Effector CD8-positive, alpha-beta T cell (primary cell): ENCODE results near the gene MRPL45.

Source experiments
- DNase-seq: peaks from one replicate; lab custom pipeline; 2025; lab: John Stamatoyannopoulos, UW

The MRPL45 gene

DNA sequence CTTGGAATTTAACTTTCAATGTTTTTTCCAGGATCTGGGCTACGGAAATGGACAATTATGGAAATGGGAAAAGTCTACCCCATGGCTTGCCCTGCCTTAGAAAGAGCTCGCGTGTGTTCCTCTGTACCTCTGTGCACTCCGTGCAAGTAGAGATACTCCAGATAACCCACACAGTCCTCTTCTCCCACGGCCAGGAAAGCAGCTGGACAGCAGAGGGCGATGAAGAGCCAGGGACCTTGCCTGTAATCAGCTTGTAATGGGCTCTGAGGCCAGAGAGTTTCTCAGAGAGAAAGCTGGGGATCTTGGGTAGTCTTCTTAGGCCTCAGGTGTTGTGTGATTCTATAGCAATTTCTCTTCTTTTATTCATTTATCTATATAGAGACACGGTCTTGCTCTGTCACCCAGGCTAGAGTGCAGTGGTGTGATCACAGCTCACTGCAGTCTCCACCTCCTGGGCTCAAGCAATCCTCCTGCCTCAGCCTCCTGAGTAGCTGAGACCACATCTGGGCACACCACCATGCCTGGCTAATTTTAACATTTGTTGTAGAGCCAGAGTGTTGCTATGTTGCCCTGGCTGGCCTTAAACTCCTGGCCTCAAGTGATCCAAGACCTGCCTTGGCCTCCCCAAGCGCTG lies 52.2 kb downstream of the MRPL45 start:
- DNase-seq, result peak; percentile 73

DNA sequence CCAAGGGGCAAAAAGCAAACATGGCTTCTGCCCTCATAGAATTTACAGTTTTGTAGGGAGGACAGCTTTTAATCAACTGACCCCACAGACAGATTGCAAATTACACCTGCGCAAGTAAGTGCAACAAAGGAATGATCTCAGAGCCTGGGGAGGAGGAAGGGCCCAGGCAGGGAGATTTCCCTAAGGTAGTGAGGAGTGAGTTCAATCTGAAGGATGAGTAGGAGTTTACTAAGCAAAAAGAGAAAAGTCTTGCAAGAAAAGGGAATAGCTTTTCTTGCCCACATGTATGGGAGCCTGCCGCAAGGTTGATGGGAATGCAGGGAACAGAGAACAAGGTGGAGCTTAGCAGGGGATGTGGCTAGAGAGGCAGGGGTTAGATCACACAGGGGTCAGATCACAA lies 53.1 kb downstream of the MRPL45 start:
- no peak for DNase-seq

DNA sequence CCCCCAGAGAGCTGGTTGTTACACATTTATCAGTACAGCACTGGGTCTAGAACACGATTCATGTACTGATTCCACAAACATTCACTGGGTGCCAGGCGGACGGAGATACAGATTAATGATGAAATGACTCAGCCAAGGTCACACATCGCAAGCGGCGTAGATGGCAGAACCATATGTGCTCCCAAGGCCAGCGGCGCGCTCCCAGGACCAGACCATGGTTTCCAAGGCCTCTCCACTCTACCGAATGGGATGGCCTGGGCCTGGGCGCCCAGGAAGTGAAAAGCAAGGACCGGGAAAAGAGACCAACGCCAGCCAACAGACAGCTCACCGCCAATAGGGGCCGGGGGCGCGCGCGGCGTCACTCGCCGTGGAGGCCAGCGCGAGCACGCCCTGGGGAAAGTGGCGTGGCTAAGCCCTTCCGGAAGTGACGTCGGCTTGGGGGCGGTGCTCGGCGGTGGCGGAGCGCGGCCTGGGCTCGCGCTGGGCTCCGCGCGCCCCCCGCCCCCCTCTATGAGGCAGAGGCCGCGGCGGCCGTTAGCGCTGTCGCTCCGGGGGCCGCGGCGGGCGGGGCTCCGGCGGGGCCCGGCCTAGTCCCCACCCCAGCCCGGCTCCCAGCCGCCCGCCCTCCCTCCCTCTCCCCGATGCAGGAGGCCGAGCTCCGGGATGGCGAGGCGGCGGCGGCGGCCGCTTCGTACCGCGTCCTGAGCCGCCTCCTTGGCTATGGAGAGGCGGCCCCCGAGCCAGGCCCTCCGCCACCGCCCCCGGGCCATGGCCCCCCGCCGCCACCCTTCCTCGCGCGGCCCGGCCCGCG lies 54.6 kb downstream of the MRPL45 start, which contains the start of gene SOCS7:
TSS of gene SOCS7 (plus strand) at position 433 of the 811 bp plus-strand sequence. CDS start at position 642, 209 bp downstream.
- peak; percentile 84 for DNase-seq

DNA sequence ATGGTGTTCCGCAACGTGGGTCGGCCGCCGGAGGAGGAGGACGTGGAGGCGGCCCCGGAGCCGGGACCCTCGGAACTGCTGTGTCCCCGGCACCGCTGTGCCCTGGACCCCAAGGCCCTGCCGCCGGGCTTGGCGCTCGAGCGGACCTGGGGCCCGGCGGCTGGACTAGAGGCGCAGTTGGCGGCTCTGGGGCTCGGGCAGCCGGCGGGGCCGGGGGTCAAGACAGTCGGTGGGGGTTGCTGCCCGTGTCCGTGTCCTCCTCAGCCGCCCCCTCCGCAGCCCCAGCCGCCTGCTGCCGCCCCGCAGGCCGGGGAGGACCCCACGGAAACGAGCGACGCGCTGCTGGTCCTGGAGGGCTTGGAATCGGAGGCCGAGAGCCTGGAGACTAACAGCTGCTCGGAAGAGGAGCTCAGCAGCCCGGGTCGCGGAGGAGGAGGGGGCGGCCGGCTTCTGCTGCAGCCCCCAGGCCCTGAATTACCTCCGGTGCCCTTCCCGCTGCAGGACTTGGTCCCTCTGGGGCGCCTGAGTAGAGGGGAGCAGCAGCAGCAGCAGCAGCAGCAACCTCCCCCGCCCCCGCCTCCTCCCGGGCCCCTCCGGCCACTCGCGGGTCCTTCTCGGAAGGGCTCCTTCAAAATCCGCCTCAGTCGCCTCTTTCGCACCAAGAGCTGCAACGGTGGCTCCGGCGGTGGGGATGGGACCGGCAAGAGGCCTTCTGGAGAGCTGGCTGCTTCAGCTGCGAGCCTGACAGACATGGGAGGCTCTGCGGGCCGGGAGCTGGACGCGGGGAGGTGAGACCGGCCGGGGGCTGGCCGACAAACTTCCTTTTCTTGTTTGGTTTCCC lies 55.5 kb downstream of the MRPL45 start:
- no peak for DNase-seq

DNA sequence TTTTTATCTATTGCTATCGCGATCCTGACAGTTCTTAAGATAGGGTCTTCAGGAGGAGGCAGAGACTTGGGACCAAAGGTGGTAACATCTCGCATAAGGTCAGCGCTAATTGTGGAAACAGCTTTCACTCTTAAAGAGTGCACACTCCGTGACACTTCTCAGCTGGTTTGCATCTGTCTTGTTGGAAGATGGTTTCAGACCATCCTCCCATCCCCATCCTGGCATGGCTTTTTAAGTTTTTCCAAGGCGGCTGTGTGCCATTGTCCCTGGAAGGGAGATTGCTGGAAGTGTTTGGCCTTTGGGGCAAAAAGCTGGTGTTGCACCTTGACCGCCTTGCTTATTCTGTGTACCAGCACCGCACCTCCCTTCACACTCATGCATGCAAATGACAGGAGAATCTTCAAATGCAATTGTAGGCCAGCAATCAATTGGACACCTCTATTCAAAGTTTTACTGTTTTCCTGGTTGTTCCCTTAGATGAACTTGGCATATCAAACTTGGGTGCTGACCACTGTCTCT lies 56.2 kb downstream of the MRPL45 start:
- no peak for DNase-seq

DNA sequence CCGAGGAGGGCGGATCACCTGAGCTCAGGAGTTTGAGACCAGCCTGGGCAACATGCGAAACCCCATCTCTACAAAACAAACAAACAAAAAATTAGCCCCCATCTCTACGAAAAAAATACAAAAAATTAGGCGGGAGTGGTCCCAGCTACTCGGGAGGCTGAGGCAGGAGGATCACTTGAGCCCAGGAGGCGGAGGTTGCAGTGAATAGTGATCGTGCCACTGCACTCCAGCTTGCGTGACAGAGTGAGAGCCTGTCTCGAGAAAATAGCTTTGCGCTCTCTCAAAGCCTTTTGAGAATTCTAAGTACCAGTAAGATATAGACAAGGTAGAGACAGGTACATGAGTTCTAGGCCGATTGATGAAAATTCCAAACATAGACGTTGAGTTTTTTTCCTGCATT lies 56.7 kb downstream of the MRPL45 start:
- DNase-seq, result no peak

DNA sequence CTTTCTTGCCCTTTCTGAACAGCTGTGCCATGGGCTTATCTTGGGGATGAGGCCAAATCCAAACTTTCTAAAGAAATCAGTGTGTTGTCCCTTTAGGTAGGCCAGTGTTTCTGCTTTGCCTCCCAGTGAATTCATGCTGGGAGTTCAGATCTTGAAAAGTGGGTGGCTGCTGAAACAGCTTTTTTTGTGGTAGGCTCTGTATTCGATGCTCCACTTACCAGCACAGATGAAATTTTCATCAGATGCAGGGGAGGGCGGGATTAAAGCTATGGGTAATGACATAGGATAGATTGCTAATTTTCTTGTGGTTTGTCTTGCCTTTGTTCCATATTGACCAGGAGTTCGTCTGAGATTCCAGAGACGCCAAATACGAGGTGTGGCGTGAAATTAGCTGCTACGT lies 57.5 kb downstream of the MRPL45 start:
- DNase-seq, result no peak

DNA sequence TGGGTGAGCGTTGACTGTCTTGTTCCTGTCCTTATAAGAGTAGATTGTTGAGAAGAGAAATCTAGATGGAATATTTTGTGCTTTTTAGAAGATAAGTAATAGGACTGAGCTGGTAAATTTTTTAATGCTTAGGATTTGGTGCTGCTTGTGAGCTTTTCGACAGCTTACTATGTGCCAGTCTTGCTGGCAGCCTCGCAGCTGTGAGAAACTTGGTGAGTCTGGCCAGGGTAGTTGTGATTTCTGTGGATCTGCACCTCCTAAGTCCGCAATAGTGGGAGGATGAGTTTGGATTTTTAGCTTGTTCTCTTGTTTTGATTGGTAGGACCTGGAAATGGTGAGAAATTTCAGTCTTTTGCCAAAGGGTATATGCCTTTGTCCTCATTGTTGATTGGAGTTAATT lies 58.3 kb downstream of the MRPL45 start:
- no peak for DNase-seq

DNA sequence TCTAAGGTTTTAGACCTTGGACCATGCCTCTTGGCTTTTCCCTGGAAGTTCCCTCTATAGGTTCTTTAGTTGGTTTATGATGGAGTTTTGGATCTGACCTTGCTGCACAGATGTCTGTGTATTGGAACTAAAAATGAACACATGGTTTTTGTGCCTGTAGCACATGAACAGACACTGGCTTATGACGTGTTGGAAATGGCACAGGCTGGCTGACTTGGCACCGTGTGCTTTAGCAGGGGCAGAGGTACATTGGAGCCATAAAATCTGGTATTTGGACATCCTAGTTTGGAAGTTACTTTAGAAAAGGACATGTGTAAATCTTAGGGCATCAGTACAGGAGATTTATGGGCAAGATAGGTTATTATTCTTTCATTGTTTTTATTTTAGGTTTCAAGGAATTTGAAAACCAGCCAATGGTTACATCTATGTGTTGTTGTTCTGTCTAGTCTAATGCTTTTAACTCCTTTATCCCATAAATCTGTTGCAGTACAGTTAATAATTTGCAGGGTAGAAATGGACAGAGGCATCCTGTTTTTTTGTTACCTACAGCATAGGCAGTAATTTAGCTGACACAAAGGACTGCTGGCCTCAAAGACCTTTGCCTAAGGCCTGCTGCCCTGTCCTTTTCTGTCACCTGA lies 60.6 kb downstream of the MRPL45 start:
- DNase-seq, result no peak

DNA sequence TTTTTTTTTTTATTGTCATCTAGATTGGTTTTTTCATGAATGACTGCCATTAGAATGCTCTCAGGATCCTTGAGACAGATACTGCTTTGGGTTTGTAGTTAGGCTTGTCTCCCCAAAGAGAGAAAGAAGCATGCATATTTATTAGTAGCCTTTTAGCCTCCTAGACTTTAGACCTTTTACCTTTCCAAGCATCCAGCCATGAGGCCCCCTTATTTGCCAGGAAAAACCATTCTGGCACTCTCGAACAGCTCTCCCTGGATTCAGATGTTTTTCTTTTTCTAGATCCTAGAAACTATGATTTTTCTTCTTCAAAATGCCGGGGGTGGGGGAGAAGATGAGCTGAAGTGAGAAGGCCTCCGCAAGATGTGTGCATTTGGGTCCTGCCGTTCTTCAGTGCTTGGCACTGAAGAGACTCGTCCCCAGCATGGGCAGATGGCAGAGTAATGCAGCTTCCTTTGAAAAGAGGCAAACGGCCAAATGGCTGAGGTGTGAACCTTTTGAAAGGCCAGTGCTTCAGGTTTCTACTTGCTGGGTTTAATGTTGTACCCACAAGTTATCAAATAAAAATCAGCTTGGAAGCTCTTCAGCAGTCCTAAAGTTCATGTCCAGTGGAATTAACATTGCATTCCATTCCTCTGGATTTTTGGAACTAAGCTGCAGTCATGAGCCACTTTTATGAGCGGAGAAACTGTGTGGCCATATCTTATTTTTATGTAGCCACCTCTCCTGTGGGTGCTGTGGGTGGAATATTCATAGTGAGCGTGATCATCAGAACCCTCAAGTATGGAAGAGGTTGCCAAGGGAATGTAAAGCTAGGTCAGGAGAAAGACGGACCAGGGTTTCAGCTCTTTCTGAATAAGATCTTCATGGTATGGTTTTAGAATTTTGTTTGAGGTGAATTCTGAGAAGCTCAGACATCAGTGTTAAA lies 61.9 kb downstream of the MRPL45 start:
- DNase-seq, result no peak

DNA sequence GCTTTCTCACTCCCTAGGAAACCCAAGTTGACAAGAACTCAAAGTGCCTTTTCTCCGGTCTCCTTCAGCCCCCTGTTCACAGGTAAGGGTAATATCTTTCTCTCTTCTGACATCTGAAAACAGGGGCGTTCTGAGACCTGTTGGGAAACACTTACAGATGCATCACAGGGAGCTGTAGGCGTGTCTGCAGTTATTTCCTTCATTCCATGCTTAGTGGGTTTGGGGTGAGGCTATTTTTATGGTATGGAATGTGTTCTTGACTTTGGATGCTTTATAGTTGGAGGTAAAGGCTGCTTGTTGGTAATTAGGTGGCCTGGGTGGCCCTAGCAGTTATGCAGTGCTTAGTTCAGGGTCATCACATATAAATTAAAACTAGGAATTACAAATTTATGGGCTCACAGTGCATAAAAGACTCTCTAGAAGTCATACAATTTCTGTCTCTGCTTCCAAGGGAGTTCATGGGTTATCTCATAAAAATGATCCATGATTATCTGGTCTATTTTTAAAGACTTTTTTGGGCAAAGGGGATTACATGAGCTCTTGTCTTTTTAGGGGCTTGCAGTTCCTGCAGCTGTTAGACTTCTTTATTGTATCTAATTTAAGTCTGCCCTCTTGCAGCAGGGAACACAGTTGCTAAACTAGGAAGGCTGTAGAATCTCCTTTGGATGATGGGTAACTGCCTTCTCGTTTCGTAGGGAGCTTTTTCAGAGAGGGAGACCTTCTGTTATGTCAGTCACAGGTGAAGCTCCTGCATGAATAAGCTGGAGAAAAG lies 64.9 kb downstream of the MRPL45 start:
- no peak for DNase-seq

DNA sequence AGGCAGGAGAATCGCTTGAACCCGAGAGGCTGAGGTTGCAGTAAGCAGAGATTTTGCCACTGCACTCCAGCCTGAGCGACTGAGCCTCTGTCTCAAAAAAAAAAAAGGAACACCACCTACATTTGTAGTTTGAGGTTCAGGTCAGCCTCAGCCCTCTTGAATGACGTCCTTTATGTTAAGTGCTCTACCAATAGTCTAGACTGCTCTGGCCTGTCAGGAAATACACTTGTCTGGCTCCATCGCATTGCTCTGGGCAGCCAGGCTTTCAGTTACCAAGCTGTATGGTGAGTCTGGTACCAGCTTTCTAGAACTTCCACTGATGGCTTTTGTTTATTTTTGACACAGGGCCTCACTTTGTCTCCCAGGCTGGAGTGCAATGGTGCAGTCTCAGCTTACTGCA lies 66.0 kb downstream of the MRPL45 start:
- DNase-seq, result no peak

DNA sequence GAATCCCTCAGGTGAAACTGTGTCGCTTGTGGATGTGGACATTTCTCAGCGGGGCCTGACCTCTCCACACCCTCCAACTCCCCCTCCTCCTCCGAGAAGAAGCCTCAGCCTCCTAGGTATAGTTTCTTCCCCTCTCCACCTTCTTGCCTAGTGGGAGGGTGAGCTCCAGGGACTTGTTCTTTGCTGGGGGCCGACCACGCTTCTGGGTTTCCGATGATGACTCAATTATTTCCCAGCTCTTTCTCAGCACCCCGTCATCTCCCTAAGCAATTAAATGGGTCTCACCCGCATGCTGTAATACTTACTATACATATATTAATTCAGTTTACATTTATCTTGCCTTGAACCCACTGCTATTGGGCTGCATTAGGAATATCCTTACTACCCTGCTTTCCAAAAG lies 67.8 kb downstream of the MRPL45 start:
- DNase-seq, result no peak

DNA sequence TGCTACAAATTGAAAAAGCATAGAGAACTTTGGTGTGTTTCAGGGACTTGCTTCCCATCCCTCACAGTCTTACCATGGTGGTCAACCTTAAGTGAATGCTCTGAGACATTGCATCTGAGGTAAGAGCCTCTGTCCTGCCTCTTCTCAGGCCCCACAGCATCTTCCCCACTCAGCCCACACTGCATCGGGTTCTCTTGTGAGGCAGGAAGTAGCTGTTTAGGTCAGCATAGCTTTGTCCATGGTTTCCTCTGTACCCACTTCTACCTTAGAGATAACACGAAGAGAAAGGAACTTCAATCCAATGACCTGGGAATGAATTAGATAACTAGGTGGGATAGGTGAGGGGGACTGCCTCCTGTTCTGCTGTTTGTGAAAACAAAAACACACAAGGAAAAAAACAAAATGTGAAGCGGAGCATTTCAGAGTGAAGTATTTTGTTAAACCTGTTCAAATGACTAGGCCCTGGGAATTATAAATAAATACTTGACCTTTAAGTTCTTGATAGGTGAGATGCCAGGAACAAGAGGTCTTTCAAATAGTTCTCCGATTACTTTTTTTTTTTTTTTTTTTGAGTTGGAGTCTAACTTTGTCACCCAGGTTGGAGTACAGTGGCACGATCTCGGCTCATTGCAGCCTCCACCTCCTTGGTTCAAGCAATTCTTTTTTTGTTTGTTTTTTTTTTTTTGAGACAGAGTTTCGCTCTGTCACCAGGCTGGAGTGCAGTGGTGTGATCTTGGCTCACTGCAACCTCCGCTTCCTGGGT lies 72.3 kb downstream of the MRPL45 start:
- DNase-seq, result no peak
